Ovary (tissue), 3 donors: ENCODE measurements around the gene MNT.
A peak's percentile ranks its signal among the peaks of the same experiment; 100 is the strongest.

Source experiments
- CTCF ChIP-seq, 3 donors: fragments of 450-650 bp in 2 of 3; fragments of 200-600 bp in 1 of 3; IDR thresholded peaks; one replicate each; pipeline versions ENCODE4 v1.5.1 to v1.8.0; 2016 to 2022; ENCODE audit warnings: antibody characterized with exemption in 3 of 3, mild to moderate bottlenecking in 1 of 3
- EP300 ChIP-seq: sonication (generic); formaldehyde crosslinking; IDR thresholded peaks from one replicate; pipeline ENCODE4 v1.6.1; 2017; ENCODE audit warnings: antibody characterized with exemption
- POLR2A ChIP-seq: fragments of 450-650 bp; IDR thresholded peaks from one replicate; pipeline ENCODE4 v1.6.1; 2017; ENCODE audit warnings: antibody characterized with exemption, mild to moderate bottlenecking, moderate library complexity
- donor health status: DM: no; HTN: no; CAD: no.

GRCh38 chr17:2393174-2393953, 7.5 kb downstream of the MNT start:
- TF ChIP-seq CTCF (IDR thresholded peaks at IDR 0.05) (no peak), POLR2A (peak; percentile 87), EP300 (no peak)
